GM23248 (cell line): ENCODE measurements around the gene IL1F10.

Experiments used
- EZH2 ChIP-seq: fragments of 200-600 bp; sonication (generic); IDR thresholded peaks from 2 replicates; pipeline ENCODE4 v1.6.1; 2018; ENCODE audit warnings: antibody characterized with exemption, mild to moderate bottlenecking; ENCODE audit not compliant: insufficient read depth, poor library complexity, severe bottlenecking
- EZH2phosphoT487 ChIP-seq: fragments of 200-600 bp; sonication (generic); IDR thresholded peaks from 2 replicates; pipeline ENCODE4 v1.6.1; 2018; ENCODE audit warnings: antibody characterized with exemption, moderate library complexity, mild to moderate bottlenecking, low read depth; ENCODE audit not compliant: insufficient read depth

- TF ChIP-seq EZH2 (no peak), EZH2phosphoT487 (no peak)
Observed at GRCh38 chr2:113112871-113113270, 45.1 kb downstream of the IL1F10 start.
